ENCODE measurements around the gene SNTG2. TPM values are rescaled to one million over a fixed set of nuclear protein-coding genes. Genes with fewer than 3 reads are reported as not detected.

SNTG2 gene
- total and polyA plus RNA-seq, 9 donors, result 0.17 to 5.7 (median 1.3) TPM; not detected in 1

GRCh38 chr2:1268034-1268433, 317.4 kb downstream of the SNTG2 start:
- TF ChIP-seq POLR2A (IDR thresholded peaks at IDR 0.05), result no peak
- no peak for TF ChIP-seq EP300 (IDR thresholded peaks at IDR 0.05)
- TF ChIP-seq, protein P1, sequence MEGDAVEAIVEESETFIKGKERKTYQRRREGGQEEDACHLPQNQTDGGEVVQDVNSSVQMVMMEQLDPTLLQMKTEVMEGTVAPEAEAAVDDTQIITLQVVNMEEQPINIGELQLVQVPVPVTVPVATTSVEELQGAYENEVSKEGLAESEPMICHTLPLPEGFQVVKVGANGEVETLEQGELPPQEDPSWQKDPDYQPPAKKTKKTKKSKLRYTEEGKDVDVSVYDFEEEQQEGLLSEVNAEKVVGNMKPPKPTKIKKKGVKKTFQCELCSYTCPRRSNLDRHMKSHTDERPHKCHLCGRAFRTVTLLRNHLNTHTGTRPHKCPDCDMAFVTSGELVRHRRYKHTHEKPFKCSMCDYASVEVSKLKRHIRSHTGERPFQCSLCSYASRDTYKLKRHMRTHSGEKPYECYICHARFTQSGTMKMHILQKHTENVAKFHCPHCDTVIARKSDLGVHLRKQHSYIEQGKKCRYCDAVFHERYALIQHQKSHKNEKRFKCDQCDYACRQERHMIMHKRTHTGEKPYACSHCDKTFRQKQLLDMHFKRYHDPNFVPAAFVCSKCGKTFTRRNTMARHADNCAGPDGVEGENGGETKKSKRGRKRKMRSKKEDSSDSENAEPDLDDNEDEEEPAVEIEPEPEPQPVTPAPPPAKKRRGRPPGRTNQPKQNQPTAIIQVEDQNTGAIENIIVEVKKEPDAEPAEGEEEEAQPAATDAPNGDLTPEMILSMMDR (IDR thresholded peaks at IDR 0.05), result no peak
- Histone ChIP-seq H3K4me3 (no peak overlapping the region), H3K36me3 (no peaks in the 10 kb centered on the region), H3K27me3 (no peaks in the 10 kb centered on the region), H3K9me3 (no peaks in the 10 kb centered on the region), H3K4me1 (ENCODE audit: insufficient read depth) (no peaks in the 10 kb centered on the region), H3K27ac (no peak overlapping the region)
- WGBS, 3 donors, result 73 to 80% (median 76%) methylated on average over 7 of the region's 7 CpGs
- intact Hi-C loops (cut with DNase I), result no loop called here
- no peak for DNase-seq

GRCh38 chr2:1269812-1270211, 319.2 kb downstream of the SNTG2 start:
- WGBS, 3 donors, result 71 to 84% (median 72%) methylated on average over 8 of the region's 8 CpGs
- no peak for DNase-seq
- Histone ChIP-seq H3K4me3 (no peak overlapping the region), H3K27ac (no peak overlapping the region), H3K36me3 (no peaks in the 10 kb centered on the region), H3K27me3 (no peaks in the 10 kb centered on the region), H3K4me1 (ENCODE audit: insufficient read depth) (no peaks in the 10 kb centered on the region), H3K9me3 (no peaks in the 10 kb centered on the region)
- TF ChIP-seq POLR2A (IDR thresholded peaks at IDR 0.05), result no peak
- no peak for TF ChIP-seq EP300 (IDR thresholded peaks at IDR 0.05)
- TF ChIP-seq, protein P1 (IDR thresholded peaks at IDR 0.05), result no peak
- intact Hi-C loops (cut with DNase I), result no loop called here

DNA sequence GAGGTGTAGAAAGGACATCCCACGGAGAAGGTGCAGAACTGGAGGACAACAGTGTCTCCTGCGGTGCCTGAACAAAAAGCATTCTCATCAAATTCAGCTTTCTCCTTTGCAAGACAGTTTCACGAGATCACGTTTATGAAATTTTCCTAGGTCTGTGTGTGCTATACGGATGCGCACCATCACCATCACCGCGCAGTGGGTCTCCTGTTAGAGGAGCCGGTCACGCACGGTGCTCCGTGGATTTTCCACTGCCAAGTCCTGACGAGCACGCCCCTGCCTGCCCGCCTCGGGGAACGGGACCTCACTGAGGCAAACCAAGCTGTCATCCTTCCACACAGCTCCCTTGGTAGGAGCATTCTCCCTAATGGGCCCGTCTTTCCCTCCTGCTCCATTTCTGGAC, 322.2 kb downstream of the SNTG2 start:
- no peak overlapping the region for H3K4me3 ChIP-seq
- H3K9me3 ChIP-seq, result no peaks in the 10 kb centered on the region
- TF ChIP-seq, protein P1 (IDR thresholded peaks at IDR 0.05), result no peak
- H3K27ac ChIP-seq, result no peak overlapping the region
- no peaks in the 10 kb centered on the region for H3K4me1 ChIP-seq (ENCODE audit: insufficient read depth)
- DNase-seq, result no peak
- no peaks in the 10 kb centered on the region for H3K27me3 ChIP-seq
- no peaks in the 10 kb centered on the region for H3K36me3 ChIP-seq
- 91 to 93% (median 93%) methylated on average over 18 of the region's 18 CpGs for WGBS, 3 donors
- intact Hi-C loops (cut with DNase I), result no loop called here

DNA sequence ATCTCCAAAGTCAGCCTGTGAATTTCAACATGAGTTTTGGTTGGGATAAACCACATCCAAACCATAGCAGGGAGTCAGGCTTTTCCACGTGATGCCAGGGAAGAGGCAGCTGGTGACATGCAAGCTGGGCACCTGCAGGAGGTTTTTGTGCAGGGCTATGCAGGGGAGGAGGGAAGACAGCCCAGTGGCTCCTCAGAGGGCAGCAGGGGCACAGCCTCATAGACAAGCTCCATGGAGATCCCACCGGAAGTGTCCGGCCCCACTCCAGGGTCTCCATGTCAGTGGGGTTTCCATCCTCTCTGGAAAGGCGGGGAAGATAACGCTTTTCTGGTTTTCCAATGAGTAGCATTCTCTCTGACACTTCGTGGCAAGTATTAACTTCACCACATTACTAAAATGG, 327.0 kb downstream of the SNTG2 start:
- Histone ChIP-seq H3K27ac (no peak overlapping the region), H3K4me3 (no peak overlapping the region), H3K36me3 (no peaks in the 10 kb centered on the region), H3K4me1 (ENCODE audit: insufficient read depth) (peaks cover 1% of the 10 kb centered on the region), H3K9me3 (no peaks in the 10 kb centered on the region), H3K27me3 (no peaks in the 10 kb centered on the region)
- no peak for DNase-seq
- intact Hi-C loops (cut with DNase I), result no loop called here
- 88 to 93% (median 91%) methylated on average over 6 of the region's 6 CpGs for WGBS, 3 donors
- TF ChIP-seq EP300 (IDR thresholded peaks at IDR 0.05) (no peak), POLR2A (IDR thresholded peaks at IDR 0.05) (no peak)
- TF ChIP-seq, protein P1 (IDR thresholded peaks at IDR 0.05), result no peak

GRCh38 chr2:1278125-1278524, 327.5 kb downstream of the SNTG2 start:
- Histone ChIP-seq H3K27ac (no peak overlapping the region), H3K36me3 (no peaks in the 10 kb centered on the region), H3K9me3 (no peaks in the 10 kb centered on the region), H3K4me1 (ENCODE audit: insufficient read depth) (peaks cover 5% of the 10 kb centered on the region), H3K27me3 (no peaks in the 10 kb centered on the region), H3K4me3 (no peak overlapping the region)
- WGBS, 3 donors, result 80 to 92% (median 86%) methylated on average over 4 of the region's 4 CpGs
- no peak for TF ChIP-seq EP300 (IDR thresholded peaks at IDR 0.05)
- TF ChIP-seq, protein P1 (IDR thresholded peaks at IDR 0.05), result no peak
- no peak for TF ChIP-seq POLR2A (IDR thresholded peaks at IDR 0.05)
- intact Hi-C loops (cut with DNase I), result no loop called here
- DNase-seq, result no peak
